Measurements from ENCODE around the gene RPTOR.

DNA sequence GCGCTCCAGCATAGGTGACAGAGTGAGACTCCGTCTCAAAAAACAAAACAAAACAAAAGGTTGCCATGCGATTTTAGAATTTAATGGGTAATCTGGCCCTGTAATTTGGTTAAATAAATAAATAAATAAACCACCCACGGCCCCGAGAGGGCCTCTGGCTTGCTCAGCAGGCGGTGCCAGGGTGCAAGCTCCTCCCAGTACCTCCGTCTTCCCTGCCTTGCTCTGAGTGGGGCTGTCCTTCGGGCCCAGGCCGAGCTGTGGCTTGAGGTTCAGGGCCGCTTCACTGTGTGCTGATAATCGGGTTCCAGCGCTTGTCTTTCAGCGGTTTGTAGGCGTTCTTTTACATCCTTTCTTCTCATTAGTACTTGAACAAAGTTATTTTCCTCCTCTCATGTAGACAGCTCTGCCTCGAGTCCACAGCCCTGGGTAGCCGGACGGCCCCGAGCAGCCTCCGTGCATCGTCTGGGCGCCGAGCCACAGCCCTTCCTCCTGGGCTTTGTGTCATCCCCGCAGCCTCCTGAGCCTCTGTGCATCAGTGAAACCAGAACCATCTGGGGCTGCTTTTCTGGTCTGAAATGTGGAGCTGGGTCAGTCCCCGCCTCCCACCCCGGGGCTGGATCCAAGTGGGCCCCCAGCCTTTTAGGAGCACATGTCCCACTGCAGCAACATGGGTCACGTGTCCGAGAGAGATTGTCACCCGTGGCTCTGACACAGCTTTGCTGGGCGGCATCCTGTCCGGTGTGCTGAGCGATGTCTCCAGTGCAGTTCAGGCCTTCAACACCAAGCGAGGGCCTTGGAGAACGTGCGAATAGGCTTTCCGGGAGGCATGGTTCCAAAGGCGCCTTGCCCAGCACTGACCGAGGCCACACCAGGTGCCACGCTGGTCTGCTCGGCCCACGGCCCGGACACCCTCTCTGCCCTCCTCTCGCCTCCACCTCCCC, 289.6 kb downstream of the RPTOR start:
- TF ChIP-seq POLR2A (IDR thresholded peaks at IDR 0.05) (no peak), POLR2AphosphoS5 (IDR thresholded peaks at IDR 0.05) (no peak)
- TF ChIP-seq, protein P1, sequence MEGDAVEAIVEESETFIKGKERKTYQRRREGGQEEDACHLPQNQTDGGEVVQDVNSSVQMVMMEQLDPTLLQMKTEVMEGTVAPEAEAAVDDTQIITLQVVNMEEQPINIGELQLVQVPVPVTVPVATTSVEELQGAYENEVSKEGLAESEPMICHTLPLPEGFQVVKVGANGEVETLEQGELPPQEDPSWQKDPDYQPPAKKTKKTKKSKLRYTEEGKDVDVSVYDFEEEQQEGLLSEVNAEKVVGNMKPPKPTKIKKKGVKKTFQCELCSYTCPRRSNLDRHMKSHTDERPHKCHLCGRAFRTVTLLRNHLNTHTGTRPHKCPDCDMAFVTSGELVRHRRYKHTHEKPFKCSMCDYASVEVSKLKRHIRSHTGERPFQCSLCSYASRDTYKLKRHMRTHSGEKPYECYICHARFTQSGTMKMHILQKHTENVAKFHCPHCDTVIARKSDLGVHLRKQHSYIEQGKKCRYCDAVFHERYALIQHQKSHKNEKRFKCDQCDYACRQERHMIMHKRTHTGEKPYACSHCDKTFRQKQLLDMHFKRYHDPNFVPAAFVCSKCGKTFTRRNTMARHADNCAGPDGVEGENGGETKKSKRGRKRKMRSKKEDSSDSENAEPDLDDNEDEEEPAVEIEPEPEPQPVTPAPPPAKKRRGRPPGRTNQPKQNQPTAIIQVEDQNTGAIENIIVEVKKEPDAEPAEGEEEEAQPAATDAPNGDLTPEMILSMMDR (IDR thresholded peaks at IDR 0.05), result no peak

All from upper lobe of left lung (tissue), 4 donors.